WTC11 (cell line): ENCODE data around the gene CDKN3.

ENCODE experiments used
- ZNF263 ChIP-seq: sonication (generic); formaldehyde crosslinking; IDR thresholded peaks from 2 replicates; pipeline ENCODE4 v1.8.1; 2022; ENCODE audit warnings: low read depth, mild to moderate bottlenecking, moderate library complexity, missing genetic modification reagents
- TF ChIP-seq, protein P1 (sequence below): sonication (generic); formaldehyde crosslinking; IDR thresholded peaks from 2 replicates; pipeline ENCODE4 v1.8.0; 2022; ENCODE audit warnings: mild to moderate bottlenecking, missing genetic modification reagents
- TF ChIP-seq, protein P2 (sequence below): fragments of 200-600 bp; IDR thresholded peaks from 2 replicates; pipeline ENCODE4 v1.8.0; 2022; ENCODE audit warnings: antibody characterized with exemption

DNA sequence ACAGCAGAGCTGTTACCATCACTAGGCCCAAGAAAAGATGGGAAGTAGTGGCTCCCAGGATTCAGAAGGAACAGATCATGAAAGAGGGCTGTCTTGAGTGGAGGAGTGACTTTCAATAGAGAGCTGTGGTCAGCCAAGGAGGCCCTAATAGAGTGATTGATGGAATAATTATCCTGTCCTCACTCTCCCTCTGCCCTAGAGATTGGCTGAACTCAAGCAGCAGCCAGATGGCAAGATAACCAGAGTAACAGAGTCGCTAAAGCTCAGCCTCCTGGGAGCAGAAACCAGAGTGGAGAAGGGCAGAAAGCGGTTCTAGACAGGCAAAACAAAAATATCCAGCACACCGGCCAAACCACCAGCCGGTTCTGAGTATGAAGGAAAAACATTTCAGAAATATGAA, 68.8 kb downstream of the CDKN3 start:
- TF ChIP-seq, protein P1, sequence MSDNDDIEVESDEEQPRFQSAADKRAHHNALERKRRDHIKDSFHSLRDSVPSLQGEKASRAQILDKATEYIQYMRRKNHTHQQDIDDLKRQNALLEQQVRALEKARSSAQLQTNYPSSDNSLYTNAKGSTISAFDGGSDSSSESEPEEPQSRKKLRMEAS (CRISPR knock-in tag): no peak
- TF ChIP-seq ZNF263 (CRISPR knock-in tag): no peak
- TF ChIP-seq, protein P2, sequence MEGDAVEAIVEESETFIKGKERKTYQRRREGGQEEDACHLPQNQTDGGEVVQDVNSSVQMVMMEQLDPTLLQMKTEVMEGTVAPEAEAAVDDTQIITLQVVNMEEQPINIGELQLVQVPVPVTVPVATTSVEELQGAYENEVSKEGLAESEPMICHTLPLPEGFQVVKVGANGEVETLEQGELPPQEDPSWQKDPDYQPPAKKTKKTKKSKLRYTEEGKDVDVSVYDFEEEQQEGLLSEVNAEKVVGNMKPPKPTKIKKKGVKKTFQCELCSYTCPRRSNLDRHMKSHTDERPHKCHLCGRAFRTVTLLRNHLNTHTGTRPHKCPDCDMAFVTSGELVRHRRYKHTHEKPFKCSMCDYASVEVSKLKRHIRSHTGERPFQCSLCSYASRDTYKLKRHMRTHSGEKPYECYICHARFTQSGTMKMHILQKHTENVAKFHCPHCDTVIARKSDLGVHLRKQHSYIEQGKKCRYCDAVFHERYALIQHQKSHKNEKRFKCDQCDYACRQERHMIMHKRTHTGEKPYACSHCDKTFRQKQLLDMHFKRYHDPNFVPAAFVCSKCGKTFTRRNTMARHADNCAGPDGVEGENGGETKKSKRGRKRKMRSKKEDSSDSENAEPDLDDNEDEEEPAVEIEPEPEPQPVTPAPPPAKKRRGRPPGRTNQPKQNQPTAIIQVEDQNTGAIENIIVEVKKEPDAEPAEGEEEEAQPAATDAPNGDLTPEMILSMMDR: no peak
